ENCODE measurements around the gene POLR2H.

The POLR2H gene

GRCh38 chr3:184352897-184353545, 8.5 kb upstream of the POLR2H start:
- DNase-seq, result no peak

DNA sequence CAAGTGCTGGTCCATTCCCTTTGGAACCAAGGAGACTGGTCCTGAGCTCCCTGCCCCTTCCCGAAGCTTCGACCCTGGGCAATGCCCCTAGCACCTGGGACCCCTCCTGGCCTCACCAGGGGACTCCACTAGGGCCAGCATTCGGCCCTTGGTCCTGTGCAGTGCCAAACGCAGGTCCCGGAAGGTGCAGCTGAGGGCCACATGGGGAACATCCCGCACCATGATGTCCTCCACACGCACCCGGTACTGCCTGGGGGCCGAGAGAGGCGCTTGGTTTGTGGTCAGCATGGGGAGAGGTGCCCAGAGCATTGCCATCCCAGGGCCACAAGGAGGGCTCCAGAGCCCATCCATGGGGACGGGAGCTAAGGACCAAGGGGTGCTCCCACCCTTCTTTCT, 8.0 kb upstream of the POLR2H start:
- no peak for DNase-seq

GRCh38 chr3:184354121-184354728, 7.3 kb upstream of the POLR2H start:
- peak; percentile 72 for DNase-seq

- no peak for DNase-seq
Observed at GRCh38 chr3:184354754-184355153, 6.8 kb upstream of the POLR2H start.

DNA sequence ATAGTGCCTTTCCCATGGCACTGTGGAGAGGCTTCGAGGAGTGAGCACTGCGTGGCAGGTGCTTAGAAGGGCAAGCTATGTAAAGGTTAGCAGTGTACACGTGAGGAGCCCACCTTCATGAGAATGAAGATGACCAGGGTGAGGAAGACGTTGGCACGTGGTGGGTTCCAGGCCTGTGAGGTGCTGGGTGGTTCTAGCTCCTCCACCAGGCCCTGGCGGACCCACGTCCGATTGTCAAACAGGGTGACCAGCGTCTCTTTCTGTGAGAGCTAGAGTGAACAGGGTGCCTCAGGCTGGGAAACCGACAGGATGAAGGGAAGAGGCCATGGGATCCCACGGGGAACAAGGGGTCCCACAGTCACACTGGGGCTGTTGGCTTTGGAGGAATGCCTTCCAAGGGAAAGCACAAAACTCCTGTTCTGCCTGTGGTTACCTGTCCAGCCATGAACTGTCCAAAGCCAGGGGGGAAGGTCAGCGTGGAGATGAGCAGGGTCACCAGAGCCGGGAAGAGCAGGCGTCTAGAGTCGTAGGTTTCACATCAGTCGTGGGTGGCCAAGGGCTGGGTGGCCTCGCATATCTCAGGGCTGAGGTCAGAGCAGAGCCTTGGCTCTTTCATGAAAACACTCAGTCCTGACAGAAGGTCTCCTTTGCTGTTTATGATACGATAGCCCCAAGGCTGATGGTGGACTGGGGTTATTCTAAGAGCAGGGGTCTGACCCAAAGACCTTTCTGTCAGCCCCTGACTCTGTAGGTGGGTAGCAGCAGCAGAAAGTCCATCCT, 6.1 kb upstream of the POLR2H start:
- no peak for DNase-seq

GRCh38 chr3:184357248-184358123, 4.0 kb upstream of the POLR2H start:
- no peak for DNase-seq

- DNase-seq, result no peak
Observed at GRCh38 chr3:184358124-184358767, 3.3 kb upstream of the POLR2H start.

GRCh38 chr3:184358921-184359350, 2.6 kb upstream of the POLR2H start:
- no peak for DNase-seq

GRCh38 chr3:184359610-184360009, 1.9 kb upstream of the POLR2H start:
- no peak for DNase-seq

DNA sequence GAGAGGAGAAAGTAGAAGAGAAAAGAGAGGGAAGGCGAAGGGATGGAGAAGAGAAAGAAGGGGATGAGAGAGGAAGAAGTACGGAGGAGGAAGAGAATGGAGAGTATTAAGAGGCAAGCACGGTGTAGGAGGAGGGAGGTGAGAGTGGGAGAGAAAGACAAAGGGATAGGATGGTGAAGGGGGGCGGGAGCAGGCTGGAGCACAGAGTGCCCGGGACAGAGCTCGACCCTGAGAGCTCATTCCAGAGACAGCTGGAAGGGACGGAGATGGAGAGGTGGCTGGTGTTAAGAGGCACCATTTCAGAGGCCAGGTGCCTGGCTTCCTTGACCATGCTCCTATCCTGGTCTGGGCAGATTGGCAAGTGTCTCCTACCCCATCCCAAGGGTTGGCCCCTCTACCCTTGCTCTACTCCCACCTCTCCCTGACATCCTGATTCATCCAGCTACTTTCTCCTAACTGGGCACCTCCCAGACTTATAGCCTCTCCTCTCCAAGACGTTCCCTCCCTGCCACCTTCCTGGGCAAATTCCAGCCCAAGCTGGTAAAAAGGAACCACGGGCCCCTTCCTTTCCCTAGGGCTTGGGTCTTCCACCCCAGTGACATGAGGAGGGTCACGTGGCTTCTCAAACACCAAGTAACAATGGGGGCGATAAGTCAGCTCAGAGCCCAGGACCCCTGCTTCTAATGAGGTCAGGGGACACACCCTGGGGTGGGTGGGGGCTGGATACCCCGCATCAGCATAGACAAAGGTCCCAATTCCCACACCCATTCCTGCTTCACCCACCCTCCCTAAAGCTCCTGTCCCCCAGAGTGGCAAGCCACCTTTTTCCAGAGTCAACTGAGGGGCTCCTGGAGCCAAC, 1.2 kb upstream of the POLR2H start:
- DNase-seq, result no peak

DNA sequence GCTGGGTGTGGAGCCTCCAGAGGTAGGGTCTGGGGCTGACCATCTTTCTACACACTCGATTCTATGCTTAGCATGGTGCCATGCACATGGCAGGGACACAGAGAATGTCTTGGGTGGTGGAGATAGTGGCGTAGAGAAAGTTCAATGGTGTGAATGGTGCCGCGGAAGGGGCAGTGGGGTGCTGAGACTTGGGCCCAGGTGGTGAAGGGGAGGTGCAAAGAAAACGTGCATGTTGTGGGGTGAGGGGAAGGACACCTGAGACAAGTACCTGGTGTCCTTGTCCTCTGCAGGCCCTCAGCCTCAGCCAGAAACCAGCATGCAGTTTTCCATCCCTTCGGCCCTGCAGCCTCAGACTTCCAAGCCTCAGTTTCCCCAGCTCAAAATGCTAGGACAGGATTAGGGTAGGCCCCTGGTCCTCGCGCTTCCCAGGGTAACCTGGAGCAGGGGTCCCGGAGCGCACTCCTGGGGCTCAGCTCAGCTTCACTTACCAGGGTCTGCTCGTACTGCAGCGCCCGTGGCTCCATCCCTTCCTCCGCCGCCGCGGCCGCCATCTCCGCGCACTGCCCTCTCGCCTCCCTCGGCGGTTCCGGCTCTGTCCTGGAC, 480 bp upstream of the POLR2H start:
- DNase-seq, result no peak

DNA sequence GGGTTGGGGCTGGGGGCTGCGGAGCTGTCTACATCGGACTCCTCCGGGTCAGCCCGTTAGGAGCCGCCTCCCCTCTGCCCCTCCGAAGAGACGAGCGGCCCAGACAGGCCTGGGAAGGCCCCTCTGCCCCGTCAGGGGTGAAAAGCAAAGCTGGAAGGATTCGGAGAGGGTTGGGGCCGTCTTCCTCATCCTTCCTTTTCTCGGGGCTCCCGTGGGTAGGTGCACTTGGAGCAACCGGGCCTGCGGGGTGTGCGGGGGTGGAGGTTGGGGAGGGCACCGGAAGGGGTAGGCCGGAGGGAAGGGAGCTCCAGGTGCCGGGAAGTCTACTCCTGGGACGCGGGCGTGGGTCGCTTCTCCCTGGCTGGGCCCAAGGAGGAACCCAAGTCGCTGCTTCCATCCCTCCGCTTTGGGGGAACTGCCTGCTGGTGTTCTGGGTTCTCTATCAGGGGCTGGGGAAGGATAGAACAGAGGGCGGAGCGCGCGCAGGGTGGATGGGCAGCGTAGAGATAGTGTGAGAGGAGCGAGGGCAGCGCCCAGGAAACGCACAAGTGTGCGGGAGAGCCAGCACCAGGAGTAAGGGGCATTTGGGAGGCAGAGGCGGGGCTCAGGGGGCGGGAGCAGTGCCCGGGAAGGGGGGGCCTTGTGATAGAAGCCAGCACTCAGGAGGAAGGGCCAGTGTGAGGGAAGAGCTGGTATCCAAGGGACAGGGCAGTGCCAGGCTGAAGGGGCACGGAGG, 590 bp downstream of the POLR2H start:
- DNase-seq, result peak; percentile 42

- DNase-seq, result peak; percentile 90
Observed at GRCh38 chr3:184362668-184363546, 1.4 kb downstream of the POLR2H start.

DNA sequence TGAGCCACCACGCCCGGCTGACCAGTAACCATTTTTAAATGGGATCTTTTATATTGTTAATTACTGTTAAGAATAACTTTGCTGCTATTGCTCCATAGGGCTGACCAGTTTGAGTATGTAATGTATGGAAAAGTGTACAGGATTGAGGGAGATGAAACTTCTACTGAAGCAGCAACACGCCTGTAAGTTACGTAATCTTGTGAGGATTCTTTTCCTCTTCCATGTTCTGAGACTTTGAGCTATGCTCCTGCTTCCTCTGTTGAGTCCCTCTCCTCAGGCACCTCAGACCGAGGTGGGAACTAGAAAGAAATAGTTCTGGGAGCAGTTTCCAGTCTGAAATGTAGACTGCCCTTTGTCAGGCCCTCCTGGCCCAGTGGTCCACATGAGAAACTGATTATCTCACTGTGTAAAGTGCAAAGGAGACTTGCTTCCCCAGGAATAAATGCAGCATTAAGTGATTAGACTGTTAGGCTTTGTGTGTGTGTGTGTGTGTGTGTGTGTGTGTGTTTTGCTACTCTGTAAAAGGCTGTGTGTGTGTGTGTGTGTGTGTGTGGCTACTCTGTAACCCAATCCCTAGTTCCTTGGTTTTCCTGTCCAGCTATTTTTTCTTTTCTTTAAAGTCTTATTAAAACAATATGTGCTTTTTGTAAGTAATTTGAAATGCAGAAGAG, 5.2 kb downstream of the POLR2H start:
- DNase-seq, result no peak

DNA sequence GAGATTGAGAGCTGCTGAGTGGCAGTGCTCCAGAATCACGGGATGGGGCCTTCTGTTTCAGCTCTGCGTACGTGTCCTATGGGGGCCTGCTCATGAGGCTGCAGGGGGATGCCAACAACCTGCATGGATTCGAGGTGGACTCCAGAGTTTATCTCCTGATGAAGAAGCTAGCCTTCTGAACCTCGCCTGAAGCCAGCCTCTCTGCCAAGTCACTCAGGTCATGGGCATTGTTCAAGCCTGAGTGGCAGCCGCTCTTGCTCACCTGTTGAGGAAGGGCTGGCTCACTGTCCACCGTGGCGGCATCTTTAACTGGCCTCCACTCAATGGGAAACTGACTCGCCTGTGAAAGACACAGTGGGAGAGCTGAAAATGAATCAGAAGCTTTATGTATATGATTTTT, 6.6 kb downstream of the POLR2H start:
- DNase-seq, result no peak

DNA sequence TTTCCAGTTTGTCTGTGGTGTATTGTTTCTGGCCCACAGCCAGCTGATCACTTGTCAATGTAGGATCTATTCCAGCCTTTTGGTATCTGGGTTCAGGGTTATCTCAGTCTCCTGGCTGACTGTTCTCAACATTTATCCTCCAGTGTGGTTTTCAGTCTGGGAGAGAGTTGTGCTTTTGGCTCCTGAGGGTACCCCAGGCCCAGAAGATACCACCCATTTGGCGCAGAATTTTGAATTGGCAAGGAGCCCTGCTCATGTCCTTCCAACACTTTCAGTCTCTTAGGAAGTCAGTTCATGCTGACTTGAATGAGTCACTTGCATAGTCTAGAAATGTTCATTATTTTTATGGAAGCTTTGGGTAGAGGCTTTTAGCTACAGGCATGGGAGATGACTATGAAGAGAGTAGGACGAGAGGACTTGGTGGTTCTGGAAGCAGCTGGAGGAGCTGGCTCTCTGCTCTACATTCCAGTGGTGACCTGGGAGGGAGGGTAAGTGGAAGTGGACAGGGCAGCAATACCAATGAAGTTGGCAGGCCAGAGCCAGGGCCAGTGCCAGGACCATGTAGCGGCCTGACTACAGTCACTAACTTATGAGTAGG, 7.2 kb downstream of the POLR2H start:
- DNase-seq, result no peak

DNA sequence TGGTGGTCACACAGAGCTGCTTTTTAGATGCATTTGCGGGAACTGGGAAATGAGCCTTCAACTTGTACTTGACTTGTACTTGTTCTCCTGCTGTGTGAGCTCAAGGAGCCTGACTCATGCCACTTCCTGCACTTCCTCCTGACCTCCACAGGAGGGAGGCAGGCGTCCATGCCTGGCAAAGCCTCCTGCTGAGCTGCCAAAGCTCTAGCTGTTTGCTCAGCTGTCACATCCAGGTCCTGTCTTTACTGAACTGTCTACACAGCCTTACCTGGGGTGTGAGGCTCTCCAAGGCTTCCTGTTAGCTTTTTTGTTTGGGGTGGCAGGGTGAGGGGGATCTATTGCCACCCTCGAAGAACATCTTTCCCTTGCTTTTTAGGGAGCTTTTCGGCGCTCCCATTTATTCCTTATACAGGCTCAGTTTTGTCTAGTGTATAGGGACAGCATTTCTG, 10.1 kb downstream of the POLR2H start:
- peak; percentile 48 for DNase-seq

DNA sequence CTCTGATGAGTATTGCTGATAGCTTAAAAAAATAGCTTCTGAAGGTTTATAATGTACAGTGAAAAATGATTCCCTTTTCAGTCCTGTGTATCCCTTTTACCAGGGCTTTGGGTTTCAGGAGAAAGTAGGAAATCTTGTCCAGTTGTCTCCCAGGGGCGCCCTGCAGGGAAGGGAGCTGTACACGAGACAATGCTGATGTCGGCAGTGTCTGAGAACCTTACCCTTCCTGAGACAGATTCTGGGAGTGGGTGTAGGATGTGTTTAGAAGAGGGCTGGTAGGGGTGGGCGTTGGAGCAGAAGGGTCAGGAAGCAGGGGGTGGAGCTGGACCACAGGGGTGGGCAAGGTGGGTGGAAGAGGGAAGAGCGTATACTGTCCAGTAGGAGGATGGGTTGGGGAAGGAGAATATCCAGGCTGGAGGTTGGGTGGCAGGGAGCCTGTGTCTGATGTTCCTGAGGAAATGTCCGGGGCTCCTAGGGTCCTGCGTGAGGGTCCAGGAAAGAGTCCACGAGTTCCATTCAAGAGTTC, 10.8 kb downstream of the POLR2H start:
- no peak for DNase-seq
